Measurements from ENCODE around the gene KLHL11.

- no peak for TF ChIP-seq CTCF (conservative IDR thresholded peaks at IDR 0.05; ENCODE audit: low read depth in 2 of 2)
- TF ChIP-seq POLR2AphosphoS5 (IDR thresholded peaks at IDR 0.05; ENCODE audit: low read depth) = no peak
These were observed 48.4 kb downstream of the KLHL11 start for GRCh38 chr17:41816637-41817320.
